GM12875 (cell line): ENCODE results near the gene TMEM60.
A peak's percentile ranks its signal among the peaks of the same experiment; 100 is the strongest.

Source experiments
- H3K4me3 ChIP-seq: one replicate; pipeline ENCODE4 v1.5.1; 2011; ENCODE audit warnings: low read depth, low read length, control low read depth
- TF ChIP-seq, protein P1 (sequence below): IDR thresholded peaks from 2 replicates; pipeline ENCODE4 v1.5.1; 2011; ENCODE audit warnings: low read depth, mild to moderate bottlenecking, control low read depth, inconsistent platforms, low read length, moderate library complexity, borderline replicate concordance; ENCODE audit not compliant: insufficient read depth

The TMEM60 gene

DNA sequence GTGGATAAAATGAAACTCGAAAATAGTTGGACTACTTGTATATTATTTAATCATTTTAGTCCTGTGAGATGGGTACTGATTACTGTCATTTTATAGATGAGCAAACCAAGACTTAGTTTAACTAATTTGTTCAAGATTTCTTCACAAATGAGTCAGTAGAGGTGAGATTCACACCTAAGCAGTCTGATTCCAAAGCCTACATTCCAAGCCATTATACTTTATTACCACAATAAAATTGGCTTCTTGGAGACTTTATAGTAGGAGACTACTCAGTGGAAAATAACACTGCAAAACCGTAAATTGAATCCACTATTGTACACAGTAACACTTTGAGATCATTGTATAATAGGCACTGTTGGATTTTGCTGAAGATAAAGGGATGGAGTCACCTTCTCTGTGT lies 2.5 kb upstream of the TMEM60 start:
- TF ChIP-seq, protein P1, sequence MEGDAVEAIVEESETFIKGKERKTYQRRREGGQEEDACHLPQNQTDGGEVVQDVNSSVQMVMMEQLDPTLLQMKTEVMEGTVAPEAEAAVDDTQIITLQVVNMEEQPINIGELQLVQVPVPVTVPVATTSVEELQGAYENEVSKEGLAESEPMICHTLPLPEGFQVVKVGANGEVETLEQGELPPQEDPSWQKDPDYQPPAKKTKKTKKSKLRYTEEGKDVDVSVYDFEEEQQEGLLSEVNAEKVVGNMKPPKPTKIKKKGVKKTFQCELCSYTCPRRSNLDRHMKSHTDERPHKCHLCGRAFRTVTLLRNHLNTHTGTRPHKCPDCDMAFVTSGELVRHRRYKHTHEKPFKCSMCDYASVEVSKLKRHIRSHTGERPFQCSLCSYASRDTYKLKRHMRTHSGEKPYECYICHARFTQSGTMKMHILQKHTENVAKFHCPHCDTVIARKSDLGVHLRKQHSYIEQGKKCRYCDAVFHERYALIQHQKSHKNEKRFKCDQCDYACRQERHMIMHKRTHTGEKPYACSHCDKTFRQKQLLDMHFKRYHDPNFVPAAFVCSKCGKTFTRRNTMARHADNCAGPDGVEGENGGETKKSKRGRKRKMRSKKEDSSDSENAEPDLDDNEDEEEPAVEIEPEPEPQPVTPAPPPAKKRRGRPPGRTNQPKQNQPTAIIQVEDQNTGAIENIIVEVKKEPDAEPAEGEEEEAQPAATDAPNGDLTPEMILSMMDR, result no peak

DNA sequence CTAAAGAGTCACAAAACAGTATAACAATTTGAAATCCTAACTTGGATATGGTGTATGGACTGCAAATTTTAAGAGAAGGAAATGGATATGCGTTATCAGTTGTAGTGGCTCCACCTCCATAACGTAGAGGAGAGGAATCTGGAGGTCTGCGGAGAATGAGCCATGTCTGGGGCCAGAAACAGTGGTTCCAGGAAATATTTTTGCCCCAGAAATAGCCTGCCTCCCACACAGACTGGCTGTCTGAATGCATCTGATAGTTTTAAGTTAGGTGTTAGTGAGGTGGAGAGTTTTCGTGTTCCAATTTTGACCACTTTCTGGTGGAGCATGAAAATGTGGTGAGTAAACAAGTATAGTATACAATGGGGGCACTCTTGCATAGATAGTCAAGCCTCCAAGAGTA lies 1.9 kb upstream of the TMEM60 start:
- TF ChIP-seq, protein P1, result no peak
- H3K4me3 ChIP-seq, result peak overlapping the region; percentile 31

More for the DNA sequence above, 2.5 kb upstream of the TMEM60 start:
- no peak overlapping the region for H3K4me3 ChIP-seq

DNA sequence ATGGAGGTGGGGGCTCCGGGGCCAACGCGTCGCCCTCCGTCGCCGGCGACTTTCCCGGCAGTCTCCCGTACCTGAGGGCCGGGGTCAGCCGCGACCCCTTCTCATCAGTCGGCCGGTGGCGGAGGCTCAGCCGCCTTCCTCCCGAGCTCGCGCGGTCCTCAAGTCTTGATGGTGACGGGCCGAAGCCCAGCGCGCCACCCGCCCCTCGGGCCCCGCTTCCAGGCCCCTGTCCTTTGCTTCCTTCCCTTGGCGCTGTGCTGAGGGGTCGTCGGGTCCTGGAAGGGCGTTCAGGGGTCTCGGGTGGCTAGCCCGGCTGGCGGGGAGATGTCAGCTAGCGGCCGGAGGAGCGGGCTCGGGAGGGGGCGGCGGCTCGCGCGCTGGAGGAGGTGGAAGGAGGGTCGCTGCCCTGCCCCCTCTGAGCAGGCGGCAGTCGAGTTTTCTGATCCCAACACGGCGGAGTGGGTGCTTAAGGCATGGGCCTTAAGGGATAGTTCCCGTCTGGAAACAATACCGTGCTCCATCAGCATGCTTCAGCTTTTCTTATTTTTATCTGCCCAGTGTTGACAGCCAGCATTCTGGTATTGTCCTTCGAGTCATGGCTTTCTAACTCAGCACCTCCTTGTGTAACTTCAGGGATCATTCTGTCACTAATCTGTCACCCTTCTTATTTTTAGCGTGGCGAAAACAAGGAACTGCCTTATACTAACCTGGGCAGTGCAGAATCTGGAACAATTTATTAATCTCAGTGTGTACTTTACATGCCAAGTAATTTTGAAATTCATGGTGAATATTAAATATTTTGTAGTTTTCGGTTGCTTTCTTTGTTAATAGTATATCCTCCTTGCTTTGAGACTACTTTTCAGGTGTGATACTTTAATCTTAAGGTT lies 1.1 kb upstream of the TMEM60 start:
- H3K4me3 ChIP-seq, result peak overlapping the region; percentile 93
- TF ChIP-seq, protein P1, result no peak

DNA sequence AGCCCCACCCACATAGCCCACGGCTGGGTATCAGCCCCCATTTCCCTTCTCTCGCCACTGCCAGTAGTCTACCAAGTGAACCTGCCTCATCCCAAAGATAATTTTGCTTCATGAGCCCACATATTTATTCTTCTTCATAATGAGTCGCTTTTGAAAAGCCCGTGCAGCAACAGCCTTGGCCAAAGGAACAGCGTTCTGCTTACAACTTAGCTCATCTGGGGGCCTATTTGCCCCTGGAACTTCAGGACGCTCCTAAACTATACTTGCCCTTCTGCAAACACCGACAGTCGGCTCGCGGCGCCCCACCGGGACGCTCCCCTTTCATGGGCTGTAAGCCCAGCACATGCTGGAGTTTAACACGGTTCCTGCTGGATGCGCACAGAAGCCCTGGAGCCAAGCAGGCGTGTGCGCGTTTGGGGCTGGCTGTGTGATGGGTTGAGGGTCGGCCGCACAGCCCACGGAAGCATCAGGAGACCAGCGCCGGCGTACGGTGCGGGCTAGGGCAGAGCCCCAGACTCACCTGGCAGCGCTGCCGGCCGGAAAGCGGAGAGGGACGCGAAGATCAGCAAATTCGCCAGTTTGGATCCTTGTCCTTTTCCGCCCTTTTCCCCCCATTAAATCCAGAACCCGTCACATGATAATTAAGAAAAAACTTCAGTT lies 370 bp downstream of the TMEM60 start:
- TF ChIP-seq, protein P1, result no peak
- H3K4me3 ChIP-seq, result peak overlapping the region; percentile 93

DNA sequence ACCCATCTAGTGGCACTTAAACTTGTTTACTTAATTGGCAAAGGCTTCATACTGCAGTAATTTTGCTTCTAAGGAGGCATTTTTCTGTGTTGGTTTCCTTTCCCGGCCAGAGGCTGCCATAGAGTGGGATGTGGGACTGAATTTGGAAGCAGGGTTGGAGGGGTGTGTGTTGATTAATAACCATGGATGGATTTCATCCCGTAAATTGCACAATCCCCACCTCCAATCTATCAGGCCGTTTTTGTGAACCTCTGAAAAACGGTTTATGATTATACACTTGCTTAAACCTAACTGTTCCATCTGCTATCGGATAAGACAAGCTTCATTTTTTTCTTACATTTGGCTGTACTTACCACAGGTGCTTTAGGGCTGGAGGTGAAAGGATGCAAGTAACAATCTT lies 1.3 kb downstream of the TMEM60 start:
- TF ChIP-seq, protein P1, result no peak
- peak overlapping the region; percentile 93 for H3K4me3 ChIP-seq

DNA sequence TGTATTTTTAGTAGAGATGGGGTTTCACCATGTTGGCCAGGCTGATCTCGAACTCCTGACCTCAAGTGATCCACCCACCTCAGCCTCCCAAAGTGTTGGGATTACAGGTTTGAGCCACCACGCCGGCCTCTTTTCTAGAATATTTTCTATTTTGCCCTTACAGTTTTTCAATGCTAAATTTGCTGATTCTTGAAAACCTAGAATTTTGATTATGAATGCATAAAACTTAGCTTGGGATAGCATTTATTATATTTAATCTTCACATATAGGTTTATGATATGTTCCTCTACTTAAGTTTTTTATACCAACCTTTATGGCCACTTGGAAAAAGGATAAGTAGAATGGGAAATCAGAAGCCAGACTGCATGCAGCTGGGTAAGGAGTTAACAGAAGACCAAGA lies 2.1 kb downstream of the TMEM60 start:
- TF ChIP-seq, protein P1, result no peak
- H3K4me3 ChIP-seq, result no peak overlapping the region
